Measurements from ENCODE around the gene KCNJ16. TPM values are rescaled to one million over a fixed set of nuclear protein-coding genes. Genes with fewer than 3 reads are reported as not detected.

The KCNJ16 gene
- total and polyA plus RNA-seq, 4 donors, result 0.24 TPM; not detected in 3

GRCh38 chr17:70099884-70100283, 24.9 kb downstream of the KCNJ16 start:
- Histone ChIP-seq H3K9me3 (ENCODE audit: control insufficient read depth, low read length) (no peaks in the 10 kb centered on the region), H3K27me3 (ENCODE audit: control insufficient read depth in 1 of 2, insufficient read depth in 2 of 2, low read length in 1 of 2) (peaks cover 0 to 5% of the 10 kb centered on the region in 2 donors), H3K4me1 (ENCODE audit: control insufficient read depth in 1 of 2, insufficient read depth in 2 of 2, low read length in 2 of 2) (no peaks in the 10 kb centered on the region), H3K36me3 (ENCODE audit: control insufficient read depth in 1 of 2, insufficient read depth in 2 of 2, low read length in 1 of 2) (no peaks in the 10 kb centered on the region), H3K27ac (ENCODE audit: low read depth in 1 of 2, low read length in 2 of 2) (no peak overlapping the region), H3K4me3 (ENCODE audit: low read length in 2 of 2) (no peak overlapping the region)
- intact Hi-C loops (cut with DNase I), result no loop called here
- DNase-seq (no peak), ATAC-seq (ENCODE audit: low FRiP score) (no peak)
- 57 to 64% methylated on average over 5 of the region's 5 CpGs for WGBS, 2 donors

GRCh38 chr17:70100983-70101382, 26.0 kb downstream of the KCNJ16 start:
- DNase-seq (no peak), ATAC-seq (ENCODE audit: low FRiP score) (no peak)
- no peak overlapping the region for H3K4me3 ChIP-seq (ENCODE audit: low read length in 2 of 2)
- intact Hi-C loops (cut with DNase I), result no loop called here
- WGBS, 2 donors, result 84 to 85% methylated on average over 1 of the region's 1 CpG
- H3K27ac ChIP-seq (ENCODE audit: low read depth in 1 of 2, low read length in 2 of 2), result no peak overlapping the region
- no peaks in the 10 kb centered on the region for H3K4me1 ChIP-seq (ENCODE audit: control insufficient read depth in 1 of 2, insufficient read depth in 2 of 2, low read length in 2 of 2)
- H3K27me3 ChIP-seq (ENCODE audit: control insufficient read depth in 1 of 2, insufficient read depth in 2 of 2, low read length in 1 of 2), result peaks cover 2 to 5% of the 10 kb centered on the region in 2 donors
- no peaks in the 10 kb centered on the region for H3K36me3 ChIP-seq (ENCODE audit: control insufficient read depth in 1 of 2, insufficient read depth in 2 of 2, low read length in 1 of 2)
- no peaks in the 10 kb centered on the region for H3K9me3 ChIP-seq (ENCODE audit: control insufficient read depth, low read length)

- Histone ChIP-seq H3K27me3 (ENCODE audit: control insufficient read depth in 1 of 2, insufficient read depth in 2 of 2, low read length in 1 of 2) (peaks cover 2 to 5% of the 10 kb centered on the region in 2 donors), H3K36me3 (ENCODE audit: control insufficient read depth in 1 of 2, insufficient read depth in 2 of 2, low read length in 1 of 2) (no peaks in the 10 kb centered on the region), H3K27ac (ENCODE audit: low read depth in 1 of 2, low read length in 2 of 2) (no peak overlapping the region), H3K4me1 (ENCODE audit: control insufficient read depth in 1 of 2, insufficient read depth in 2 of 2, low read length in 2 of 2) (no peaks in the 10 kb centered on the region), H3K9me3 (ENCODE audit: control insufficient read depth, low read length) (no peaks in the 10 kb centered on the region), H3K4me3 (ENCODE audit: low read length in 2 of 2) (no peak overlapping the region)
- DNase-seq, result no peak
- ATAC-seq (ENCODE audit: low FRiP score), result no peak
- intact Hi-C loops (cut with DNase I), result no loop called here
- WGBS, 2 donors, result 33 to 38% methylated on average over 3 of the region's 3 CpGs
These were observed 27.5 kb downstream of the KCNJ16 start for GRCh38 chr17:70102531-70102930.

- DNase-seq, result no peak
- Histone ChIP-seq H3K27ac (ENCODE audit: low read depth in 1 of 2, low read length in 2 of 2) (no peak overlapping the region), H3K4me1 (ENCODE audit: control insufficient read depth in 1 of 2, insufficient read depth in 2 of 2, low read length in 2 of 2) (no peaks in the 10 kb centered on the region), H3K4me3 (ENCODE audit: low read length in 2 of 2) (no peak overlapping the region), H3K9me3 (ENCODE audit: control insufficient read depth, low read length) (no peaks in the 10 kb centered on the region), H3K36me3 (ENCODE audit: control insufficient read depth in 1 of 2, insufficient read depth in 2 of 2, low read length in 1 of 2) (no peaks in the 10 kb centered on the region), H3K27me3 (ENCODE audit: control insufficient read depth in 1 of 2, insufficient read depth in 2 of 2, low read length in 1 of 2) (peaks cover 0 to 2% of the 10 kb centered on the region in 2 donors)
- WGBS, 2 donors, result 70 to 72% methylated on average over 12 of the region's 12 CpGs
- ATAC-seq (ENCODE audit: low FRiP score), result no peak
- intact Hi-C loops (cut with DNase I), result no loop called here
These were observed 29.9 kb downstream of the KCNJ16 start for GRCh38 chr17:70104791-70105523.

- H3K27me3 ChIP-seq (ENCODE audit: control insufficient read depth in 1 of 2, insufficient read depth in 2 of 2, low read length in 1 of 2), result peaks cover 0 to 2% of the 10 kb centered on the region in 2 donors
- H3K36me3 ChIP-seq (ENCODE audit: control insufficient read depth in 1 of 2, insufficient read depth in 2 of 2, low read length in 1 of 2), result no peaks in the 10 kb centered on the region
- intact Hi-C loops (cut with DNase I), result no loop called here
- WGBS, 2 donors, result 33 to 49% methylated on average over 3 of the region's 3 CpGs
- H3K4me1 ChIP-seq (ENCODE audit: control insufficient read depth in 1 of 2, insufficient read depth in 2 of 2, low read length in 2 of 2), result no peaks in the 10 kb centered on the region
- H3K9me3 ChIP-seq (ENCODE audit: control insufficient read depth, low read length), result no peaks in the 10 kb centered on the region
- no peak overlapping the region for H3K4me3 ChIP-seq (ENCODE audit: low read length in 2 of 2)
- DNase-seq (no peak), ATAC-seq (ENCODE audit: low FRiP score) (no peak)
- H3K27ac ChIP-seq (ENCODE audit: low read depth in 1 of 2, low read length in 2 of 2), result no peak overlapping the region
These were observed 30.6 kb downstream of the KCNJ16 start for GRCh38 chr17:70105641-70106040.

GRCh38 chr17:70106551-70106950, 31.5 kb downstream of the KCNJ16 start:
- Histone ChIP-seq H3K4me1 (ENCODE audit: control insufficient read depth in 1 of 2, insufficient read depth in 2 of 2, low read length in 2 of 2) (no peaks in the 10 kb centered on the region), H3K36me3 (ENCODE audit: control insufficient read depth in 1 of 2, insufficient read depth in 2 of 2, low read length in 1 of 2) (no peaks in the 10 kb centered on the region), H3K4me3 (ENCODE audit: low read length in 2 of 2) (no peak overlapping the region), H3K9me3 (ENCODE audit: control insufficient read depth, low read length) (no peaks in the 10 kb centered on the region), H3K27me3 (ENCODE audit: control insufficient read depth in 1 of 2, insufficient read depth in 2 of 2, low read length in 1 of 2) (peaks cover 0 to 2% of the 10 kb centered on the region in 2 donors), H3K27ac (ENCODE audit: low read depth in 1 of 2, low read length in 2 of 2) (no peak overlapping the region)
- DNase-seq, result no peak
- intact Hi-C loops (cut with DNase I), result no loop called here
- ATAC-seq (ENCODE audit: low FRiP score), result no peak
- 78 to 79% methylated on average over 3 of the region's 3 CpGs for WGBS, 2 donors

GRCh38 chr17:70107441-70107840, 32.4 kb downstream of the KCNJ16 start:
- DNase-seq (no peak), ATAC-seq (ENCODE audit: low FRiP score) (no peak)
- no peak overlapping the region for H3K4me3 ChIP-seq (ENCODE audit: low read length in 2 of 2)
- H3K9me3 ChIP-seq (ENCODE audit: control insufficient read depth, low read length), result no peaks in the 10 kb centered on the region
- peaks cover 0 to 2% of the 10 kb centered on the region in 2 donors for H3K27me3 ChIP-seq (ENCODE audit: control insufficient read depth in 1 of 2, insufficient read depth in 2 of 2, low read length in 1 of 2)
- H3K4me1 ChIP-seq (ENCODE audit: control insufficient read depth in 1 of 2, insufficient read depth in 2 of 2, low read length in 2 of 2), result no peaks in the 10 kb centered on the region
- no peak overlapping the region for H3K27ac ChIP-seq (ENCODE audit: low read depth in 1 of 2, low read length in 2 of 2)
- no peaks in the 10 kb centered on the region for H3K36me3 ChIP-seq (ENCODE audit: control insufficient read depth in 1 of 2, insufficient read depth in 2 of 2, low read length in 1 of 2)
- intact Hi-C loops (cut with DNase I), result no loop called here

GRCh38 chr17:70107904-70108565, 33.0 kb downstream of the KCNJ16 start:
- DNase-seq, result no peak

GRCh38 chr17:70109497-70109896, 34.5 kb downstream of the KCNJ16 start:
- Histone ChIP-seq H3K27me3 (ENCODE audit: control insufficient read depth in 1 of 2, insufficient read depth in 2 of 2, low read length in 1 of 2) (peaks cover 0 to 2% of the 10 kb centered on the region in 2 donors), H3K27ac (ENCODE audit: low read depth in 1 of 2, low read length in 2 of 2) (no peak overlapping the region), H3K4me1 (ENCODE audit: control insufficient read depth in 1 of 2, insufficient read depth in 2 of 2, low read length in 2 of 2) (no peaks in the 10 kb centered on the region), H3K36me3 (ENCODE audit: control insufficient read depth in 1 of 2, insufficient read depth in 2 of 2, low read length in 1 of 2) (no peaks in the 10 kb centered on the region), H3K4me3 (ENCODE audit: low read length in 2 of 2) (no peak overlapping the region), H3K9me3 (ENCODE audit: control insufficient read depth, low read length) (no peaks in the 10 kb centered on the region)
- DNase-seq (no peak), ATAC-seq (ENCODE audit: low FRiP score) (peak; percentile 48)
- intact Hi-C loops (cut with DNase I), result no loop called here
- WGBS, 2 donors, result 12 to 22% methylated on average over 3 of the region's 3 CpGs

More at GRCh38 chr17:70107904-70108565, 33.0 kb downstream of the KCNJ16 start:
- intact Hi-C loops (cut with DNase I), result no loop called here
- Histone ChIP-seq H3K36me3 (ENCODE audit: control insufficient read depth in 1 of 2, insufficient read depth in 2 of 2, low read length in 1 of 2) (no peaks in the 10 kb centered on the region), H3K4me3 (ENCODE audit: low read length in 2 of 2) (no peak overlapping the region), H3K27ac (ENCODE audit: low read depth in 1 of 2, low read length in 2 of 2) (no peak overlapping the region), H3K27me3 (ENCODE audit: control insufficient read depth in 1 of 2, insufficient read depth in 2 of 2, low read length in 1 of 2) (peaks cover 0 to 2% of the 10 kb centered on the region in 2 donors), H3K4me1 (ENCODE audit: control insufficient read depth in 1 of 2, insufficient read depth in 2 of 2, low read length in 2 of 2) (no peaks in the 10 kb centered on the region), H3K9me3 (ENCODE audit: control insufficient read depth, low read length) (no peaks in the 10 kb centered on the region)
- 86 to 88% methylated on average over 6 of the region's 6 CpGs for WGBS, 2 donors
- ATAC-seq (ENCODE audit: low FRiP score), result no peak

Measured in aorta (tissue), 5 donors.